ENCODE measurements around the gene LIMS1.

LIMS1 gene

GRCh38 chr2:108616318-108616717 lies 82.0 kb downstream of the LIMS1 start:
- DNase-seq, result no peak

GRCh38 chr2:108616751-108617161 lies 82.5 kb downstream of the LIMS1 start:
- DNase-seq, result no peak

- DNase-seq, result no peak
Measured at GRCh38 chr2:108617617-108618016, 83.3 kb downstream of the LIMS1 start.

- DNase-seq, result no peak
Measured at GRCh38 chr2:108619925-108620620, 85.8 kb downstream of the LIMS1 start.

GRCh38 chr2:108620656-108621055 lies 86.4 kb downstream of the LIMS1 start:
- no peak for DNase-seq

GRCh38 chr2:108621087-108621559 lies 86.9 kb downstream of the LIMS1 start:
- DNase-seq, result no peak

GRCh38 chr2:108621687-108622681 lies 87.7 kb downstream of the LIMS1 start:
- no peak for DNase-seq

- no peak for DNase-seq
Measured at GRCh38 chr2:108623616-108624015, 89.3 kb downstream of the LIMS1 start.

GRCh38 chr2:108625186-108625827 lies 91.0 kb downstream of the LIMS1 start:
- no peak for DNase-seq

GRCh38 chr2:108625828-108626195 lies 91.5 kb downstream of the LIMS1 start:
- DNase-seq, result no peak

- DNase-seq, result no peak
Measured at GRCh38 chr2:108626995-108627394, 92.7 kb downstream of the LIMS1 start.

GRCh38 chr2:108627911-108628567 lies 93.8 kb downstream of the LIMS1 start:
- DNase-seq, result no peak

- no peak for DNase-seq
Measured at GRCh38 chr2:108628936-108629335, 94.7 kb downstream of the LIMS1 start.

GRCh38 chr2:108629417-108629816 lies 95.1 kb downstream of the LIMS1 start:
- no peak for DNase-seq

- no peak for DNase-seq
Measured at GRCh38 chr2:108630567-108631405, 96.5 kb downstream of the LIMS1 start.

- no peak for DNase-seq
Measured at GRCh38 chr2:108632332-108633160, 98.3 kb downstream of the LIMS1 start.

- DNase-seq, result no peak
Measured at GRCh38 chr2:108633409-108633808, 99.1 kb downstream of the LIMS1 start.

- DNase-seq, result no peak
Measured at GRCh38 chr2:108634011-108634410, 99.7 kb downstream of the LIMS1 start.

- no peak for DNase-seq
Measured at GRCh38 chr2:108634576-108635160, 100.4 kb downstream of the LIMS1 start.

- no peak for DNase-seq
Measured at GRCh38 chr2:108635630-108636354, 101.5 kb downstream of the LIMS1 start.
